ENCODE data around the gene PIPOX.

GRCh38 chr17:29045734-29046472, 3.0 kb downstream of the PIPOX start:
- TF ChIP-seq EZH2 (IDR thresholded peaks at IDR 0.05) (no peak), POLR2AphosphoS5 (IDR thresholded peaks at IDR 0.05; ENCODE audit: borderline replicate concordance, low read depth, low read length) (no peak)

All from SK-N-MC (cell line).